Psoas muscle (tissue), 8 donors: Measurements from ENCODE around the gene FGF19. TPM values are rescaled to one million over a fixed set of nuclear protein-coding genes. Genes with fewer than 3 reads are reported as not detected.

ENCODE experiments used
- ATAC-seq, 4 donors: fragments of 200-7000 bp; cut with Tn5 transposase; one replicate each; pipeline ENCODE4 v1.9.1; 2020; ENCODE audit warnings: moderate library complexity in 3 of 4, mild to moderate bottlenecking in 2 of 4
- DNase-seq, 2 donors: peaks; one replicate each; pipeline ENCODE4 v3.0.0-alpha.2; 2020
- H3K27ac ChIP-seq: fragments of 200-600 bp; one replicate; pipeline ENCODE4 v1.8.0; 2022
- H3K27me3 ChIP-seq, 3 donors: fragments of 200-600 bp in 1 of 3; one replicate each; pipeline versions ENCODE4 v1.6.1 to v1.8.0; 2013 to 2022; ENCODE audit warnings: low read length in 2 of 3, mild to moderate bottlenecking in 2 of 3, moderate library complexity in 1 of 3; ENCODE audit not compliant: insufficient read depth in 3 of 3
- H3K36me3 ChIP-seq, 2 donors: fragments of 200-600 bp in 1 of 2; one replicate each; pipeline versions ENCODE4 v1.6.1 to v1.8.0; 2013 to 2022; ENCODE audit warnings: low read depth in 1 of 2, mild to moderate bottlenecking in 1 of 2, moderate library complexity in 1 of 2; ENCODE audit not compliant: insufficient read depth in 1 of 2
- H3K4me1 ChIP-seq: fragments of 200-600 bp; one replicate; pipeline ENCODE4 v1.8.0; 2022
- H3K4me3 ChIP-seq: fragments of 200-600 bp; one replicate; pipeline ENCODE4 v1.8.0; 2022; ENCODE audit warnings: mild to moderate bottlenecking
- H3K9me3 ChIP-seq: fragments of 200-600 bp; one replicate; pipeline ENCODE4 v1.8.0; 2022
- CTCF ChIP-seq: fragments of 200-600 bp; IDR thresholded peaks from one replicate; pipeline ENCODE4 v1.8.0; 2022; ENCODE audit warnings: antibody characterized with exemption
- WGBS, 3 donors: extraction: QIAGEN DNeasy Blood & Tissue Kit; methylation state at CpG; one replicate each; pipeline versions ENCODE4 v1.1.6 to v1.1.7; 2013; 5-methylcytosine and 5-hydroxymethylcytosine counted together
- intact Hi-C, 2 donors: fragments of 100-400 bp; cut with DNase I; formaldehyde crosslinking; loops; one replicate each; pipeline versions ENCODE4 v1.11.0 to v1.14.2; 2022
- polyA plus RNA-seq, 3 donors: library from polyadenylated mRNA; stranded (reverse); fragments of 200-250 nt; gene quantifications; one replicate each; pipeline ENCODE4 v1.2.3, GENCODE V29; 2013
- total RNA-seq, 4 donors: library from RNA; stranded (reverse); fragmentation: NEBNext Ultra II Directional in 2 of 4; extraction: Animal tissue kit (Norgen Biotek cat#: 25700) in 2 of 4; gene quantifications; one replicate each; pipeline versions ENCODE4 v1.2.1 to v1.2.4, GENCODE V29; 2021 to 2023
- donor health status: healthy with polysubstance abuse.
- donor health status: DM: no; HTN: no; CAD: no; lungs with moderate emphysema.
- donor health status: Bipolar disorder and iron deficiency.
- donor health status: healthy.
- donor health status: DM: yes; HTN: yes; CAD: no.
- donor health status: DM: no; HTN: no; CAD: no.
- donor health status: DM: no; HTN: no; CAD: no.
- donor health status: DM: yes; HTN: yes; CAD: no.

The FGF19 gene
- total and polyA plus RNA-seq, 7 donors: not detected

DNA sequence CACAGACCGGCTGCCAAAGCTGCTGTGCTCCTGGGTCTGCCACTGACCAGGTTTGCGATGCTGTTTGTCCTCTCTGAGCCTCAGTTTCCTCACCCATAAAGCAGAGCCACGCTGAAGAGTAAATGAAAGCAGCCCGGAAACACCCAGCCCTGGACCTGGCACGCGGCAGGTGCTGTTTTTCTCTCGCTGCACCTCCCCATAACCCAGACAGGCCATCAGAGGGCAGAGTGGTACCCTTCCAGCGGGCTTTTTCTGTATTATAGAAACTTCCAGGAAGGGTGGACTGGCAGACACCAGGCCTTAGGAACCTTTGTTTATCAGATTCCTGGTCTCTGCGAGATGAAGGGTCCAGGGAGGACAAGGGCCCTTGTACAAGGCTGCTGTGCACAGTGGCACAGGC, 17.9 kb upstream of the FGF19 start:
- DNase-seq (no peak), ATAC-seq (no peak)
- H3K27me3 ChIP-seq: peaks cover 0 to 92% (median 20%) of the 10 kb centered on the region in 3 donors
- no peaks in the 10 kb centered on the region for H3K4me1 ChIP-seq
- WGBS, 3 donors: 30 to 44% (median 34%) methylated on average over 9 of the region's 9 CpGs
- intact Hi-C loops: no loop called here
- H3K4me3 ChIP-seq: no peak overlapping the region
- TF ChIP-seq CTCF: no peak
- H3K27ac ChIP-seq: no peak overlapping the region
- H3K9me3 ChIP-seq: no peaks in the 10 kb centered on the region
- H3K36me3 ChIP-seq: no peaks in the 10 kb centered on the region

- DNase-seq (no peak), ATAC-seq (no peak)
- no peak overlapping the region for H3K27ac ChIP-seq
- no peaks in the 10 kb centered on the region for H3K4me1 ChIP-seq
- H3K9me3 ChIP-seq: no peaks in the 10 kb centered on the region
- peaks cover 0 to 93% (median 21%) of the 10 kb centered on the region in 3 donors for H3K27me3 ChIP-seq
- no peak for TF ChIP-seq CTCF
- H3K36me3 ChIP-seq: no peaks in the 10 kb centered on the region
- H3K4me3 ChIP-seq: no peak overlapping the region
- intact Hi-C loops: no loop called here
- WGBS, 3 donors: 18 to 21% (median 19%) methylated on average over 14 of the region's 14 CpGs
These were observed 17.3 kb upstream of the FGF19 start for GRCh38 chr11:69721106-69721505.

GRCh38 chr11:69718912-69719311, 15.1 kb upstream of the FGF19 start:
- WGBS, 3 donors: 52 to 73% (median 70%) methylated on average over 8 of the region's 8 CpGs
- Histone ChIP-seq H3K36me3 (no peaks in the 10 kb centered on the region), H3K27me3 (peaks cover 0 to 79% (median 18%) of the 10 kb centered on the region in 3 donors), H3K4me3 (no peak overlapping the region), H3K9me3 (no peaks in the 10 kb centered on the region), H3K4me1 (no peaks in the 10 kb centered on the region), H3K27ac (no peak overlapping the region)
- TF ChIP-seq CTCF: no peak
- ATAC-seq: no peak
- intact Hi-C loops: no loop called here
- no peak for DNase-seq

- Histone ChIP-seq H3K27me3 (peaks cover 0 to 79% (median 18%) of the 10 kb centered on the region in 3 donors), H3K4me3 (no peak overlapping the region), H3K9me3 (no peaks in the 10 kb centered on the region), H3K4me1 (no peaks in the 10 kb centered on the region), H3K27ac (no peak overlapping the region), H3K36me3 (no peaks in the 10 kb centered on the region)
- WGBS, 3 donors: 1 to 3% (median 2%) methylated on average over 13 of the region's 13 CpGs
- TF ChIP-seq CTCF: peak; percentile 35
- intact Hi-C loops: no loop called here
- DNase-seq: no peak
- no peak for ATAC-seq
These were observed 14.3 kb upstream of the FGF19 start for GRCh38 chr11:69718147-69718546.
